ENCODE measurements around the gene CCDC33.
"Not testable (repeated sequence)": the region's sequence is repeated elsewhere in the genome, so short reads cannot be mapped to it uniquely, and the experiment has no call there.

Gene CCDC33

DNA sequence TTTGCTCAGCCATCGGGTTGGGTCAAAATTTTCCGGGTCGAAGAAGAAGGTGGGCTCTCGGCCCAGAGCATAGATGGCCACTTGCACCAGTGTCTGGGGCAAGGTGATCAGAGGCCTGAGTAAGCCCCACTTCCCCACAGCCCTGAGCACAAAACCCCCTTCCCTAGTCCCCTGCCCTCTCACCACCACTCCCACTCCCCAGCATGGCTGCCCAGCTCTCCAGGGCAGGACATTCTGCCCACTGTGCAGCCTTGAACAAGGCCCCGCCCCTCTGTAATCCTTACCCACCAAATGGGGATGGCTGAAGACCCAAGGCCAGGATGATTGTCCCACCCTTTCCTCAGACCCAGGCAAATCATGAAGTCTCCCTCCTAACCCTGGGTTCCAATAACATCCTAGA lies 102.5 kb downstream of the CCDC33 start:
- DNase-seq: no peak

GRCh38 chr15:74339371-74339770 lies 103.2 kb downstream of the CCDC33 start:
- no peak for DNase-seq

- DNase-seq: no peak
Measured at GRCh38 chr15:74340150-74340549, 104.0 kb downstream of the CCDC33 start.

- DNase-seq: no peak
Measured at GRCh38 chr15:74343127-74343796, 107.1 kb downstream of the CCDC33 start.

- no peak for DNase-seq
Measured at GRCh38 chr15:74343797-74344127, 107.6 kb downstream of the CCDC33 start.

DNA sequence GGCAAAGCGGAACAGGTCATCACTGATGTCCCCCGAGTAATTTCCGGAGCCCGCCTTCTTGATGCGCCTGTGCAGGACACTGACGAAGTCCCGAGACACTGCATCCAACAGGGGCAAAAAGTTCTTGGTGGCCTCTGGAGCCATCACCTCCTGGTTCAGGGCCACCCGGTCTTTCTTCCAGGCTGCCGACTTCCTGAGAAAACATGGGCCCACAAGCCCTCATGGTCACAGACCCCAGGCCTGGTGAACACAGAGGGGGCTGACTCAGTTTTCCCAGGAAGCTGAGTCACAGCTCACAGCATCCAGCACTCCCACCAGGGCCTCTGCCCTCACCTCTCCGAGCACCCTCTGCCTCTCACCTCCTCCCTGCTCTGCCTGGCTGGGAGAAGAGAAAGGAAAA lies 108.9 kb downstream of the CCDC33 start:
- no peak for DNase-seq

DNA sequence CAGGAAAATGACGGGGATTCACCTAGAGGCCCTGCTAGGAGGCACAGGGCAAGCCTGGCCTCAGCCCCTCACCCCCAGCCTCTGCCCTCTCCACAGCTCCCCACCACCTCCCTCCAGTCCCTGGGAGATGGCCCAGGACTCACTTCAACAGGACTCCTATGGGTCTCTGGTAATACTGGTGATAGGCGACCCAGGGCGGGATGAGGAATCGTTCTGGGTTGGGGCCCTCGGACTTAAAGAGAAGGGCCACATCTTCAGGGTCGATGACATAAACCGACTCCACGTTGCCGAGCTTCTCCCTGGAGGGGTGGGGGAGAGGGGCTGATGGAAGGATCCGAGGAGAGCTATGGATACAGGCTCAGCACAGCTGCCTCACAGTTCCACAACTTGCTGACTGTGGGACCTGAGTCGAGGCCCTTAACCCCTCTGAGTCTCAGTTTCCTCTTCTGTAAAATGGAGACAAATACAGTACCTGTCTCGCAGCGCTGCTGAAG lies 111.7 kb downstream of the CCDC33 start:
- DNase-seq: no peak

- DNase-seq: no peak
Measured at GRCh38 chr15:74349241-74349778, 113.2 kb downstream of the CCDC33 start.

DNA sequence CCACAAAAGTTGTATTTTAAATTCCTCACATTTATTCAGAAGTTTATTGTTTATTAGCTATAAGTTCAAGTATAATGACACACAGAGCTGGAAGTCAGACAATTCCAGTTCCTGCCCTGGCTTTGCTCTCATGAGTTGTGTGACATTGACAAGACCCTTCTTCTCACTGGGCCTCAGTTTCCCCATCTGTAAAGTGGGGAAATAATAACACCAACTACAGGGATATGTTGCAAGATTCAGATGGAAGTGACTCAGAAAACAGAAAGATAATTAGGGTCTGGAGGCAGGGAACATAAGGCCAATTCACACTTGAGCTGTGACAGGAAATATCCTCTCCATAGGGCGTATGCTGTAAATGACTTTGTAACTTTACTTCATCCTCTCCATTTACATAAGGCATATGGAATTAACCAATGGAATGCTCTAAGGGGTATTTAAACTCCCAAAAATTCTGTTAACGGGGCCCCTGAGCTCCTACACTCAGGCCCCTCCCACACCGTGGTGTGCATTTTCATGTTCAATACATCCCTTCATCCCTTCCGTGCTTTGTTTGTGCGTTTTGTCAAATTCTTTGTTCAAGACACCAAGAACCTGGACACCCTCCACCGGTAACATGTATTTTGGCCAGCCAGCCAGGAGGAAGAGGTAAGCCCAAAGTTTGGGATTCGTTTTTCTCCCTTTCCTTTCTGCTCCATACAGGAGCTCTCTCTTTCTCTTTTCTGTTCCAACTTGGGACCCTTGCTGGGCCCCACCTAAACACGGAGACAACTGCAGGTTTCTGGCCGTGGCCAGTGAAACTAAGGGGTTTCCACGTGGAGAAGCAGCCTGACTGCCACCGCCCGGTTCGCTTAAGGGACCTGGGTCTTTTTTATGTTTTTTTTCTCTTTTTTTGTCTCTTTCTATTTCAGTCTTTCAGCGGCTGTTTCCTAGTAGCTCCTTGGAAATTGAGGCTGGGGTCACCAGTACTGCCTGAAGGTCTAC lies 114.5 kb downstream of the CCDC33 start:
- DNase-seq: no peak

- no peak for DNase-seq
Measured at GRCh38 chr15:74351670-74352069, 115.5 kb downstream of the CCDC33 start.

DNA sequence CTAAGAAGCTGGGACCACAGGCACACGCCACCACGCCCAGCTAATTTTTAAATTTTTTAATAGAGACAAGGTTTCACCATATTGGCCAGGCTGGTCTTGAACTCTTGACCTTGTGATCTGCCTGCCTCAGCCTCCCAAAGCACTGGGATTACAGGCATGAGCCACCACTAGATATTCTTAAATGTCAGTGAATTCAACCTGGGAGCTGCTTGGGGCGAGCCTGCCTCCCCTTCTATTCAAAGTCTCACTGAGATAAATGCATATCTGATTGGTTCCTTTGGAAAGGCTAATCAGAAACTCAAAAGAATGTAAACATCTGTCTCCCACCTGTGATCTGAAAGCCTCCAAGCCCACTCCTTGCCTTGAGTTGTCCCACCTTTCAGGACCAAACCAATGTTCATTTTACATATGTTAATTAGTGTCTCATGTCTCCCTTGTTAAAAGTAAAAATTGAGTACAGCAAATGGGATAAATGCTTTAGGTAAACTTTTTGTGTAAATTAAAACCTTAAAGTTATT lies 116.3 kb downstream of the CCDC33 start:
- no peak for DNase-seq

DNA sequence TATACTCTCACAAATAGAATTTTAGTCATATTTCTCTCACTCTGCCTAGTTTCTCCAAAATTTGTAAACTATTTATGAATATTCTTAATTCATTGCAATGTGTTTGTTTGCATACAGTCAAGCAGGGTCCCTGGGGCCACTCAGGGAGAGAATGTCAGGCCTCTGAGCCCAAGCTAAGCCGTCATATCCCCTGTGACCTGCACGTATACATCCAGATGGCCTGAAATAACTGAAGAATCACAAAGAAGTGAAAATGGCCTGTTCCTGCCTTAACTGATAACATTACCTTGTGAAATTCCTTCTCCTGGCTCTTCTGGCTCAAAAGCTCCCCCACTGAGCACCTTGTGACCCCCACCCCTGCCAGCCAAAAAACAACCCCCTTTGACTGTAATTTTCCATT lies 117.9 kb downstream of the CCDC33 start:
- DNase-seq: not testable (repeated sequence)

GRCh38 chr15:74356050-74356449 lies 119.9 kb downstream of the CCDC33 start:
- not testable (repeated sequence) for DNase-seq

DNA sequence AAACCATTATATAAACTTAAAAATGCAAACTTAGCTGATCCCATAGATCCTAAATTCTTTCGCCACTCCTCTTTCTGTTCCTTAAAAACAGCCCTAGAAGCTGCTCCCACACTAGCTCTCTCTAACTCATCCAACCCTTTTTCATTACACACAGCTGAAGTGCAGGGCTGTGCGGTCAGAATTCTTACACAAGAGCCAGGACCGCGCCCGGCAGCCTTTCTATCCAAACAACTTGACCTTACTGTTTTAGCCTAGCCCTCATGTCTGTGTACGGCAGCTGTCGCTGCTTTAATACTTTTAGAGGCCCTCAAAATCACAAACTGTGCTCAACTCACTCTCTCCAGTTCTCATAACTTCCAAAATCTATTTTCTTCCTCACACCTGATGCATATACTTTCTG lies 121.4 kb downstream of the CCDC33 start:
- DNase-seq: not testable (repeated sequence)

GRCh38 chr15:74359376-74359775 lies 123.2 kb downstream of the CCDC33 start:
- not testable (repeated sequence) for DNase-seq

DNA sequence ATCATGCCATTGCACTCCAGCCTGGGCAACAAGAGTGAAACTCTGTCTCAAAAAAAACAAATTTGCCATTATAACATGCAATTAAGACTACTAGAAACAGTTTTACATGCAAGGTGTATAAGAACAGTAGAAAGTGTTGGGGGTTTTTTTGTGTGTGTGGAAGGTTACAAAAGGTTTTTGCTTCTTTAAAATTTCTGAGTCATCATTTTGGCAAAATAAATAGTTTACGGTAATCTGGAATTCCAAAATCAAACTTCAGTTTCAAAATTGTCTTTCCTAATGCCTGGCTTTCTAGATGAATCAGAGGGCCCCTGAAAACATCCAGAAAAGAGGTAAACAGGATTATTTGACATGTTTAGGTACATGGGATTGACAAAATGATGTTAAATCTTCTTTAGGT lies 124.7 kb downstream of the CCDC33 start:
- DNase-seq: not testable (repeated sequence)

DNA sequence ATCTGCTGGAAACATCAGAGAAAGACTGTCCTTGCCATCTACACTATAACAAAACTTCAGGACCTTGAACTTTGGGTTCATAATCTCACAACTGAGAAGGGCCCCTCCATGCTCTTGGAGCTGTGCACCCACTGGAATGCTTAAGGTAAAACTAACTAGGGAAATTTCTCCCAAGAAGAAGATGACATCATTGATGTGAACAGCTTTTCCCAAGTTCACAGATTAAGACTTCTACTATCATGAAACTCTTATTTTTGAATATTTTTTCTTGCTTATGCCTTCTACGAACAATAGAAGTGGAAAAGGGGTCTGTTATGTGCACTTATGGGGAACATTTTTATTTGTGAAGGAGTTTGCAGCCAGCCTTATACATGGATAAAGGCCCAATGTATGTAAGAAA lies 126.4 kb downstream of the CCDC33 start:
- DNase-seq: no peak

DNA sequence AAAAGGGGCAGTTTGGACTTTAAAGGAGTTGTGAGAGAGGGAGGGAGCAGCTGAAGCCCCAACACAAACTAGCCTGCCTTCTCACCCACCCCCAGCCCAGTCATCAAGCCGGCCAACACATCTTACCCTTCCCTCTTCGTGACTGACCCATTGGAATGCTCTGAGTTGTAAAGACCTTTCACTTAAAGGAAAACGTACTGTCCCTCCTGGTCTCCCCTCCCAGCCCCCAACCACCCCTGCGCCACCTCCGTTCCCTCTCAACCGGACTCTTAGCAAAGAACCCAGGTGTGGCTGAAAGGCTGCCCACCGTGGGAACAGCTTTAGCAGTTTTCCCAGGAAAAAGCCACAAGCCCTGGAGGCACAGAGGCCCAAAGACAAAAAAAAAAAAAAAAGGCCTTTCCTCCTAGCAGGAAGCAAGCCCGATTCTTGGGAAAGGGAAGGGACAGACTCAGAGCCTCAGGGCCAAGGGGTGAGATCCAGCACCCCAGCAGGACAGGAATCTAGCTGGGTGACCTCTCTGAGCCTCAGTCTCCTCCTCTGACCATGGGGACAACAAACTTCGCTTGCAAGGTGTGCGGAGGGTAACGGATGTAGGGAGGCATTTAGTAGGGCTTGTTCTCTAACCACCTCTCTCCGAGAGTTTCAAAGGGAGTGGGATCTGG lies 128.9 kb downstream of the CCDC33 start:
- no peak for DNase-seq

- no peak for DNase-seq
Measured at GRCh38 chr15:74365598-74366445, 129.7 kb downstream of the CCDC33 start.

DNA sequence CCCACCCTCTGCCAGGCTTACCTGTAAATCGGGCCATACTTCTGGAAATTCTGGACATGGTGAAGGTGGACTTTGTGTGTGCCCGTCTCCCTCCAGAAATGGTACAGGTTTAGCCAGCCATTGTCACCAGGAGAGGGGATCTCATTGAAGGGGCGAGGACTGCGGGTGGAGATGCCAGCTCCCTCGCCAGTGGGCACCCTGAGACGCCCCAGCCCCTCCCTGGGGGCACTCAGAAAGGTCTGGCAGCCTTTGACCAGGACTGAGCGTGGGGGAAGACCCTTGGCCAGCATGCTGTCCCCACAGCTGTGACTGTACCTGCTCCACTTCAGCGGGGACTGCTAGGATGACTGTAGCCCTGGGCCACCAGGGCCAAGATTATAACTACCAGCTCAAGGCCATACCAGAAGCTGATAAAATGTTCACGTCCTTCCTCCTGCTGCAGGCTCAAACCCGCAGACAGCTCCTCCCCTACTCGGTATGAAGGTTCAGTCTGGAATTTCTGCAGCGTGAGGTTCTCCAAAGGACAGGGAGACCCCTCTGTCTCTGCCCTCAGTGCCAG lies 131.2 kb downstream of the CCDC33 start, which contains the start of gene CYP11A1:
TSS of gene CYP11A1 (minus strand) at position 351 of the 559 bp plus-strand sequence. CDS start at position 290, 61 bp downstream.
- DNase-seq: no peak

GRCh38 chr15:74368121-74368520 lies 132.0 kb downstream of the CCDC33 start:
- no peak for DNase-seq
